HT1080 (cell line): ENCODE data around the gene NPPA. TPM values are rescaled to one million over a fixed set of nuclear protein-coding genes. Genes with fewer than 3 reads are reported as not detected.

Experiments used
- small RNA-seq: library from RNA; depleted of rRNA; stranded (forward); fragments of <200 nt; gene quantifications from one replicate; pipeline ENCODE3, GENCODE V24; 2014
- total RNA-seq: library from RNA; depleted of rRNA; stranded (reverse); fragments of >200 nt; shearing (Covaris generic); gene quantifications from 2 replicates; pipeline ENCODE4 v1.2.3, GENCODE V29; 2014; rRNA removed

NPPA gene
- total RNA-seq, 1 experiment from 2014 or later = not detected

Small RNA genes within 50 kb of the gene (small RNA-seq; reads per million reads assigned to genes)
- not detected for gene RF02156
- gene RF02157 = not detected
- gene RF02158 = not detected

Other genes starting within 250 kb of the NPPA start
- gene FBXO2, start 193.4 kb downstream of the NPPA start, total RNA-seq = 0.13 TPM in 1 of 2 replicates, not detected in the other
- 0.73 and 2.2 TPM in 2 replicates for gene FBXO44, start 192.9 kb downstream of the NPPA start, total RNA-seq
- 8.5 and 9.4 TPM in 2 replicates for gene FBXO6, start 183.6 kb downstream of the NPPA start, total RNA-seq
- gene MAD2L2, start 166.6 kb downstream of the NPPA start, total RNA-seq = 70.5 and 72.2 TPM in 2 replicates
- 0.32 and 0.57 TPM in 2 replicates for gene DRAXIN, start 156.1 kb downstream of the NPPA start, total RNA-seq
- 69.3 and 73.9 TPM in 2 replicates for gene AGTRAP, start 111.6 kb downstream of the NPPA start, total RNA-seq
- not detected in 2 replicates for gene C1orf167, start 85.6 kb downstream of the NPPA start, total RNA-seq
- 2.9 and 5.8 TPM in 2 replicates for gene MTHFR, start 41.8 kb downstream of the NPPA start, total RNA-seq
- 6.4 and 10.0 TPM in 2 replicates for gene CLCN6, start 41.6 kb downstream of the NPPA start, total RNA-seq
- not detected in 2 replicates for gene NPPB, start 11.2 kb upstream of the NPPA start, total RNA-seq
- 62.1 and 78.4 TPM in 2 replicates for gene KIAA2013, start 78.6 kb upstream of the NPPA start, total RNA-seq
- 66.4 and 72.4 TPM in 2 replicates for gene PLOD1, start 86.9 kb upstream of the NPPA start, total RNA-seq
- 76.2 and 78.2 TPM in 2 replicates for gene MFN2, start 132.7 kb upstream of the NPPA start, total RNA-seq
- 30.4 and 34.2 TPM in 2 replicates for gene MIIP, start 171.7 kb upstream of the NPPA start, total RNA-seq
- 6.1 and 7.7 TPM in 2 replicates for gene TNFRSF8, start 215.5 kb upstream of the NPPA start, total RNA-seq